NCI-H146 treated with DMSO at 0.1 percent for 48 hours (cell line): Measurements from ENCODE around the gene GRIP1.

ENCODE experiments used
- DNase-seq: peaks from one replicate; lab custom pipeline; 2025; ENCODE audit not compliant: unreplicated experiment; lab: John Stamatoyannopoulos, UW

The GRIP1 gene

GRCh38 chr12:66399911-66400306 lies 279.0 kb downstream of the GRIP1 start:
- DNase-seq = no peak

GRCh38 chr12:66398931-66399910 lies 279.7 kb downstream of the GRIP1 start:
- DNase-seq = no peak

GRCh38 chr12:66397574-66398290 lies 281.1 kb downstream of the GRIP1 start:
- no peak for DNase-seq

- DNase-seq = no peak
These were observed 285.0 kb downstream of the GRIP1 start for GRCh38 chr12:66393890-66394289.

DNA sequence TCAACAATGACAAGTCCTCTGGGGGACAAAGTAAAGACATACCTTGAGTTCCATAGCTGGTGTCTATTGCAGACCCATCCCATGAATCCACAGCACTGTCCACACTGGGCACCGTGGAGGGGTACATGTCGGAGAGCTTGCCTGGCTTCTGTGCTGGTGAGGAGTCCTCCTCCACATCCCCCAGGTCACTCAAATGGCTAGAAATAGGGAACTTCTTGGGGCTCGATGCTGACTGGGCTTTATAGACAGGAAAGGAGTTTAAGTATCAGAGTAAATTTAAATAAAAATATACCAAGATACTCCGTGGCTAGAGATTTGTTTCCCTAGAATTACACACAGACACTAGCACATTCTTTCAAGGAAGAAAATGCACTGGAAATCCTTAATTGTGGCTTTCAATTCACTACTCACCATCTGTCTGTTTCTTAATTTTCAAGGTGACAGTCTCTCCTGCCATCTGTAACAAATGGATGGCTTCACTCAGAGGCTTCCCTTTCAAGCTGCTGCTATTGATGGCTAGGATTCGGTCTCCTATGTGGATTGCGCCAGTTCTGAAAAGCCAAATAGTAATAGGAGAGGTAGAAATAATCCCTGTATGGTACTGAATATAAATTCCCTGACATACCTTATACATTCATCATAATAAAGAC lies 286.5 kb downstream of the GRIP1 start:
- no peak for DNase-seq

DNA sequence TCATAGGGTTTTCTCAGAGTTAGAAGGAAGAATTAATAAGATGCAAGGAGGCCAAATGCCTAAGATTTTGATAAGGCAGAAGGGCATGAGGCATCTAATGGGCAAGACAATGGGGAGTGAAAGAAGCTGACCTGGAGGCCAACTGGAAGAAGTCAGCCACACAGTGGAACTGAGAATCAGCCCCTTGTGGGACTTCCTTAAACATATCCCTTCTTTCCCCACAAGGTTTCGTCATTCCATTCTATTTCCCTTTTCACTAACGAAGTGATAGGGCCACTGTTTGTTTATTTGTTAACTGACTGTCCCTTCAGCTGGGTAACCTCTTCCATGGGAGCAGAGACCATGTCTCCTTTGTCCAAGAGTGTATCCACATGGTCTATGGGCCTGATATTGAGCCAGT lies 290.4 kb downstream of the GRIP1 start:
- no peak for DNase-seq

- DNase-seq = no peak
These were observed 291.8 kb downstream of the GRIP1 start for GRCh38 chr12:66387117-66387516.

DNA sequence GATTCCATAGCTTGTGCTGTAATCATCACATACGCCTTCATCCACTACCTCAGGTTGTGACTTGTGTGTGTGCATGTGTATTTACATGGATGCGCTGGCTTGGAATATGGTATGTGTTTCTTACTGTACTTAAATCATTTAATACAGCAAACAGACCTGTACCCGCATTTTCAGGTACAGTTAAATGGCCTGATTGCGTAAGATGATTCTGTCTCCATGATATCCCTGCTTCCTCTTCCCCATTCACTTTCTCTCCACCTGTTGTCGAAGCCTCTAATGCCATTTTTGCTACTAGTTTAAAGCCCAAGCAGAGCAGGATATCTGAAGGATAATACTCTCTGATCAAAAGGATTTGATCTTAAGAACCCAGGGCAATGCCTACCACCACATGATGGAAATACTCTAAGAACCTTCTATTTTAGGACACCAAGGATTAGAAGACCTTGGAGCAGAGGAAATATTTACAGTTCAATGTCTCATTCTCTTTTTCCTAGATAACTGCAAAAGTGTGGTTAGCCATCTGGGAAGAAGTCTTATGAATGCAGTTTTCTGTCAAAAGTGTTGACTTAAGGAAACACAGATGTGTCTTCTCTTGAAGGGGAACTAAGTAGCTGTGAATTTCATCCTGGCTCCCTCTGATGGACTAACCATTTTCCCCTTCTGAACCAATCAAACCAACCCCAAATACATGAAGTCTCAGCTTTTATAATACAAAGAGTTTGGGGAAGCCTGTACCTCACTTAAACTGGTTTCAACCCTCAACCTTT lies 297.9 kb downstream of the GRIP1 start:
- DNase-seq = no peak

DNA sequence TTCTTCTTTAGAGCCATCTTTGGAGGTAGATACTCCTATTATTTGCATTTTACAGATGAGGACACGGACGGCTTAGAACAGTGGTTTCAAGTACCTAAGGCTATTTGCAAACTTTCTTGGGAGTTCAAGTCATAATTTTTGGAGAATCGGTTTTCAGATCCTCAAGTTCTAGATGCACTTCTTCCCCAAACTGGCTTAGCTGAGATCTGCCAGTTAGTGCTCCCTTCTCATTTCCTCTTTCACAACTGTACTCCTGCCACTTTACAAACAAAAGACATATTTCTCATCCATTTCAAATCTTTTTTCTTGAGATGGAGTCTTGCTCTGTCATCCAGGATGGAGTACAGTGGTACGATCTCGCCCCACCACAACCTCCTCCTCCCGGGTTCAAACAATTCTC lies 299.3 kb downstream of the GRIP1 start:
- DNase-seq = no peak

- DNase-seq = no peak
These were observed 303.3 kb downstream of the GRIP1 start for GRCh38 chr12:66375560-66375959.

- DNase-seq = no peak
These were observed 306.9 kb downstream of the GRIP1 start for GRCh38 chr12:66371982-66372381.

GRCh38 chr12:66367015-66367667 lies 311.7 kb downstream of the GRIP1 start:
- DNase-seq = no peak

DNA sequence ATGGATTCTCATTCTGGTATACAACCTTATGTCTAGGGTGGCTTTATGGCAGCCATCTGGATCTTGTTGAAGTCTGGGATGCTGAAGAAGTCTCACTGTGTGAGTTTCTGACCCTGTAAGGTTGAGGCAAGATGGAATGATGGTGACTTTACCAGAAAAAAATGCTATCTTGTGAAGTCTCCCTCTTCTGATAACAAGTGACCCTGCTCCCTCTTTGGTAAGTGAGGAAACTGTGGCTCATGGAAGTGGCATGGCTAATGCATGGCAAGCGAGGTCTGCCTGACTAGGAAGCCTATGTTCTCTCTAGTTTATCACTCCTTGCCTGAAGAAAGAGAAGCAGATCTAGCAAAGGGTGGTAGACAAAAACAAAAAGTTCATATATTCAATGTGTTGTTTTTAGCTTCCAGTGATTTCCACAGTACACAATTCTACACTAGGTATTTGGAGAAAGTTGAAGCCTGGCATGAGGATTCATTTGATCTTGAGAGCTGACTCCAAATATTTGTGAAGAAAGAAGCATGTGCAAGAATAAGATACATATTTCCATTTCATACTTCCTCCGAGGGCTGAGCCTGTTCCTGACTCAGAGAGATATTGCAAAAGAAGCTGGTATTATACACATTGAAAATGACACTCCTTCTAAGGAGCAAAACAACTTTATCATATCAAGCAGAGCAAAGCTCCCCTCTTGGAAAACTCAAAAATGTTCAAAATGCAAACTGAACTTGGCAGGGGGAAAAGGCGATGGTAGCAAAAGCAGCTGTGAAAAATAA lies 313.0 kb downstream of the GRIP1 start:
- DNase-seq = no peak

DNA sequence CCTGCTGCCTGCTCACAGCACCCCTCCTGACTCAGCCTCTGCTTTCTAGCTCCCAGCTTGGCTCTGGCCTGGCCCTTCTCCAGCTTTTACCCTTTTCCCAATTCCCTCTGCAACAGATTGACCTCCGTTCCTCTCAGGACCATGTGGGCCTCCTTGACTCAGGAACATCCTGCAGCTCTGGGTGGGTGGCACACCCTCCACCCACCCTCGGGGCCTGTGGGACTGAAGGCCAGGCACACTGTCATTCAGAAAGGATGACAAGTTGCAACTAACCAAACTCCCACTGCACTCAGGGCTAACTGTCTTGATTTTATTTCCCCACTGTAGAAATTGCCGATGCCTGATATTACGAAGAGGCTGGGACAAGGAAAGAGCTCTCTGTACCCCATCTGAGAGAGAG lies 317.2 kb downstream of the GRIP1 start:
- no peak for DNase-seq

DNA sequence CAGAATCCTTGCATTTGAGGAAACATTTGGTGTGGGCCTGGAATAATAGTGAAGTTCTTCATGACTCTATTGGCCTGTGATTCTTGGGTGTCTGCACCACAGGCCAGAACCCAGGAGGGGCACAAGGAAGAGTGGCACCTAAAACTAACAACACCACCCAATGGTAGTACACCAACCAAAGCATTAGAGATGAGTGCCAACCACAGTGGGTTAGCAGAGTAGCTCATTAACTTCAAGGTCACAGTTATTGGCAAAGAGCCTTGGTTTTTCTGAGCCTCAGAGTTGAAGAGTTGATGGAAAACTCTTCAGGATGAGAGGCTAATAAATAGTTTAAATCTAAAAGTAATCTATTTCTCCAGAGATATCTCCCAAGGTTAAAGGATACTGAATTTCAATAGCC lies 319.6 kb downstream of the GRIP1 start:
- DNase-seq = no peak

- no peak for DNase-seq
These were observed 324.6 kb downstream of the GRIP1 start for GRCh38 chr12:66354291-66354690.

GRCh38 chr12:66352899-66353298 lies 326.0 kb downstream of the GRIP1 start:
- DNase-seq = no peak

DNA sequence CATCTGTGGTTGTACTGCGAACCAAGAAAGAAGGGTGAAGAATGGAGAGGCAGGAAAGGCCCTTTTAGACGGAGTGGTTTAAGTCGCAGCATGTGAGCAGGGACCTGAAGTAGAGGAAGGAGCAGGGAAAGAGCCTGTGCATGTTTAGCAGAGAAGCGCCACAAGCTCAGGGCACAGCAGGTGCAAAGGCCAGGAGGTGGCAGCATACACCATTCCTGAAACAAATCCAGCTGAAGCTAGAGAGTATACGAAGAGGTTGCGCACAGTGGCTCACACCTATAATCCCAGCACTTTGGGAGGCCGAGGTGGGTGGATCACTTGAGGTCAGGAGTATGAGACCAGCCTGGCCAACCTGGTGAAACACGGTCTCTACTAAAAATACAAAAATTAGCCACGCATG lies 326.7 kb downstream of the GRIP1 start:
- DNase-seq = no peak

DNA sequence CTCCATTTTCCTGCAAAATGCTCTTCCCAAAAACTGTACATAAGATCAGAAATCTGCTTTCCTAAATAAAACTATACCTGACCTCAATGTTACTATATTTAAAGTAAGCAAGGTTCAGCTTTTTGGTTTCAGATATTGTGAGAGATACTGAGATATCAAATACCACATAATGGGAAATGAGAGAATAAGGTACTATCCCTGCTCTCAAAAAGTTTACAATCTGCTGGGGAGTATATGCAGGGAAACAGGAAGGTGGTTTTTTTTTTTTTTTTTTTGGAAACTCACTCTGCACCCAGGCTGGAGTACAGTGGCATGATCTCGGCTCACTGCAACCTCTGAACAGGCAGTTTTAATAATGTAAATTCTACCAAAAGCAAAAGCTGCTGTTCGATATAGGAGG lies 327.6 kb downstream of the GRIP1 start:
- DNase-seq = no peak

GRCh38 chr12:66345956-66346355 lies 332.9 kb downstream of the GRIP1 start:
- no peak for DNase-seq
